ENCODE data around the gene KIAA1549. TPM values are rescaled to one million over a fixed set of nuclear protein-coding genes. Genes with fewer than 3 reads are reported as not detected.
A peak's percentile ranks its signal among the peaks of the same experiment; 100 is the strongest.

The KIAA1549 gene
- total RNA-seq, 2 donors from 2014 or later = 18.7 to 19.3 TPM

- Mint-ChIP-seq H3K4me3 (no peak overlapping the region), H3K9me3 (peaks cover 7% of the 10 kb centered on the region), H3K4me1 (peaks cover 4% of the 10 kb centered on the region), H3K27me3 (ENCODE audit: insufficient read depth) (no peaks in the 10 kb centered on the region), H3K27ac (no peak overlapping the region), H3K36me3 (ENCODE audit: low read depth) (peaks cover 56% of the 10 kb centered on the region)
- H3K9me3 ChIP-seq (ENCODE audit: control insufficient read depth, low read length) = peaks cover 18% of the 10 kb centered on the region
- no peaks in the 10 kb centered on the region for H3K4me1 ChIP-seq (ENCODE audit: control insufficient read depth, insufficient read depth, low read length)
- DNase-seq = no peak
- no peak for TF ChIP-seq CTCF (conservative IDR thresholded peaks at IDR 0.05)
- no peak overlapping the region for H3K4me3 ChIP-seq (ENCODE audit: low read length)
- H3K9ac ChIP-seq (ENCODE audit: extremely low read depth, low read length, poor library complexity, severe bottlenecking) = no peak overlapping the region
- no peak overlapping the region for H3K27ac ChIP-seq (ENCODE audit: low read depth, low read length)
- H3K27me3 ChIP-seq (ENCODE audit: control insufficient read depth, insufficient read depth, low read length, poor library complexity, severe bottlenecking) = no peaks in the 10 kb centered on the region
- H3K36me3 ChIP-seq (ENCODE audit: control insufficient read depth, insufficient read depth, low read length) = peaks cover 45% of the 10 kb centered on the region
These were observed 123.5 kb downstream of the KIAA1549 start for GRCh38 chr7:138857728-138858127.

GRCh38 chr7:138854115-138854645, 127.0 kb downstream of the KIAA1549 start:
- peaks cover 4% of the 10 kb centered on the region for H3K4me1 Mint-ChIP-seq
- Histone ChIP-seq H3K4me1 (ENCODE audit: control insufficient read depth, insufficient read depth, low read length) (no peaks in the 10 kb centered on the region), H3K9me3 (ENCODE audit: control insufficient read depth, low read length) (peaks cover 28% of the 10 kb centered on the region), H3K27me3 (ENCODE audit: control insufficient read depth, insufficient read depth, low read length, poor library complexity, severe bottlenecking) (no peaks in the 10 kb centered on the region), H3K27ac (ENCODE audit: low read depth, low read length) (no peak overlapping the region), H3K36me3 (ENCODE audit: control insufficient read depth, insufficient read depth, low read length) (peaks cover 61% of the 10 kb centered on the region), H3K9ac (ENCODE audit: extremely low read depth, low read length, poor library complexity, severe bottlenecking) (no peak overlapping the region), H3K4me3 (ENCODE audit: low read length) (no peak overlapping the region)
- peak; percentile 39 for DNase-seq
- peaks cover 61% of the 10 kb centered on the region for H3K36me3 Mint-ChIP-seq (ENCODE audit: low read depth)
- H3K4me3 Mint-ChIP-seq = no peak overlapping the region
- no peak for TF ChIP-seq CTCF (conservative IDR thresholded peaks at IDR 0.05)
- H3K27me3 Mint-ChIP-seq (ENCODE audit: insufficient read depth) = no peaks in the 10 kb centered on the region
- 88 to 90% methylated on average over 5 of the region's 5 CpGs for WGBS, 2 experiments (ENCODE audit: insufficient coverage in 1 of 2, insufficient read length in 1 of 2)
- H3K9me3 Mint-ChIP-seq = peaks cover 18% of the 10 kb centered on the region
- H3K27ac Mint-ChIP-seq = no peak overlapping the region

- peaks cover 60% of the 10 kb centered on the region for H3K36me3 Mint-ChIP-seq (ENCODE audit: low read depth)
- Histone ChIP-seq H3K36me3 (ENCODE audit: control insufficient read depth, insufficient read depth, low read length) (peaks cover 64% of the 10 kb centered on the region), H3K9ac (ENCODE audit: extremely low read depth, low read length, poor library complexity, severe bottlenecking) (no peak overlapping the region), H3K27ac (ENCODE audit: low read depth, low read length) (no peak overlapping the region), H3K4me1 (ENCODE audit: control insufficient read depth, insufficient read depth, low read length) (no peaks in the 10 kb centered on the region), H3K27me3 (ENCODE audit: control insufficient read depth, insufficient read depth, low read length, poor library complexity, severe bottlenecking) (no peaks in the 10 kb centered on the region), H3K4me3 (ENCODE audit: low read length) (no peak overlapping the region), H3K9me3 (ENCODE audit: control insufficient read depth, low read length) (peaks cover 27% of the 10 kb centered on the region)
- H3K4me3 Mint-ChIP-seq = no peak overlapping the region
- DNase-seq = peak; percentile 3
- peaks cover 4% of the 10 kb centered on the region for H3K4me1 Mint-ChIP-seq
- 84% methylated on average over 3 of the region's 3 CpGs; no CpG with 5 or more reads in 1 of the 2 experiments for WGBS, 2 experiments (ENCODE audit: insufficient coverage in 1 of 2, insufficient read length in 1 of 2)
- H3K27me3 Mint-ChIP-seq (ENCODE audit: insufficient read depth) = no peaks in the 10 kb centered on the region
- H3K9me3 Mint-ChIP-seq = peaks cover 16% of the 10 kb centered on the region
- H3K27ac Mint-ChIP-seq = peak overlapping the region; percentile 14
- no peak for TF ChIP-seq CTCF (conservative IDR thresholded peaks at IDR 0.05)
These were observed 127.7 kb downstream of the KIAA1549 start for GRCh38 chr7:138853448-138853847.

Data from endodermal cell (in vitro differentiated cells).